RWPE2 (cell line): ENCODE measurements around the gene ANGEL2.

ENCODE experiments used
- ATAC-seq: fragments of 200-7000 bp; cut with Tn5 transposase; 3 replicates; pipeline ENCODE4 v1.9.1; 2021; ENCODE audit warnings: low read depth
- DNase-seq: peaks from one replicate; pipeline ENCODE4 v3.0.0-alpha.2; 2020; ENCODE audit warnings: low spot score
- H3K27ac ChIP-seq: fragments of 450-650 bp; 2 replicates; pipeline ENCODE4 v1.5.1; 2017; ENCODE audit warnings: mild to moderate bottlenecking; ENCODE audit not compliant: poor library complexity, severe bottlenecking
- H3K27me3 ChIP-seq: fragments of 250-450 bp; sonication (Bioruptor Pico); 2 replicates; pipeline ENCODE4 v1.5.1; 2021; ENCODE audit warnings: mild to moderate bottlenecking, moderate library complexity; ENCODE audit not compliant: insufficient read depth, poor library complexity, severe bottlenecking
- H3K36me3 ChIP-seq: fragments of 250-450 bp; sonication (Bioruptor Pico); 2 replicates; pipeline ENCODE4 v1.5.1; 2020; ENCODE audit warnings: low read depth, mild to moderate bottlenecking, moderate library complexity
- H3K4me1 ChIP-seq: fragments of 250-450 bp; sonication (Bioruptor Pico); 2 replicates; pipeline ENCODE4 v1.5.1; 2021; ENCODE audit warnings: mild to moderate bottlenecking, moderate library complexity; ENCODE audit not compliant: insufficient read depth, poor library complexity, severe bottlenecking
- H3K4me3 ChIP-seq: fragments of 250-450 bp; sonication (Bioruptor Pico); 2 replicates; pipeline ENCODE4 v1.5.1; 2021; ENCODE audit warnings: mild to moderate bottlenecking, moderate library complexity; ENCODE audit not compliant: severe bottlenecking
- H3K9me3 ChIP-seq: fragments of 250-450 bp; sonication (Bioruptor Pico); 2 replicates; pipeline ENCODE4 v1.5.1; 2021; ENCODE audit warnings: mild to moderate bottlenecking, moderate library complexity; ENCODE audit not compliant: severe bottlenecking
- TF ChIP-seq, protein P1 (sequence below): fragments of 450-650 bp; IDR thresholded peaks from one replicate; pipeline ENCODE4 v1.5.1; 2017; ENCODE audit warnings: mild to moderate bottlenecking, moderate library complexity; ENCODE audit not compliant: poor library complexity, severe bottlenecking

ANGEL2 gene

DNA sequence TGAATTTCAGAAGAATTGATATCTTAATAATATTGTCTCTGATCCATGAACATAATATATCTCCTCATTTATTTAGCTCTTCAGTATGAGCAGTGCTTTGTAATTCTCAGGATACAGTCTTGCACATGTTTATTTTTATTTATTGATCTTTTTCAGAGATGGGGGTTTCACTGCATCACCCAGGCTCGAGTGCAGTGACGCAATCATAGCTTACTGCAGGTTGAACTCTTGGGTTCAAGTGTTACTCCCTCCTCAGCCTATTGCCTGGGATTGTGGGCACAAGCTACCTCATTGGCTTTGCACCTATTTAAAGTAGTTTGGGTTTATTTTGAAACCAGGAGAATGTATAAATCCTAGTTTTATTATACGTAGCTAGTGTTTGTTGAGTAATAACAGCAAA, 40.1 kb upstream of the ANGEL2 start:
- no peaks in the 10 kb centered on the region for H3K9me3 ChIP-seq
- TF ChIP-seq, protein P1, sequence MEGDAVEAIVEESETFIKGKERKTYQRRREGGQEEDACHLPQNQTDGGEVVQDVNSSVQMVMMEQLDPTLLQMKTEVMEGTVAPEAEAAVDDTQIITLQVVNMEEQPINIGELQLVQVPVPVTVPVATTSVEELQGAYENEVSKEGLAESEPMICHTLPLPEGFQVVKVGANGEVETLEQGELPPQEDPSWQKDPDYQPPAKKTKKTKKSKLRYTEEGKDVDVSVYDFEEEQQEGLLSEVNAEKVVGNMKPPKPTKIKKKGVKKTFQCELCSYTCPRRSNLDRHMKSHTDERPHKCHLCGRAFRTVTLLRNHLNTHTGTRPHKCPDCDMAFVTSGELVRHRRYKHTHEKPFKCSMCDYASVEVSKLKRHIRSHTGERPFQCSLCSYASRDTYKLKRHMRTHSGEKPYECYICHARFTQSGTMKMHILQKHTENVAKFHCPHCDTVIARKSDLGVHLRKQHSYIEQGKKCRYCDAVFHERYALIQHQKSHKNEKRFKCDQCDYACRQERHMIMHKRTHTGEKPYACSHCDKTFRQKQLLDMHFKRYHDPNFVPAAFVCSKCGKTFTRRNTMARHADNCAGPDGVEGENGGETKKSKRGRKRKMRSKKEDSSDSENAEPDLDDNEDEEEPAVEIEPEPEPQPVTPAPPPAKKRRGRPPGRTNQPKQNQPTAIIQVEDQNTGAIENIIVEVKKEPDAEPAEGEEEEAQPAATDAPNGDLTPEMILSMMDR: no peak
- no peaks in the 10 kb centered on the region for H3K36me3 ChIP-seq
- no peaks in the 10 kb centered on the region for H3K4me1 ChIP-seq
- H3K27me3 ChIP-seq: no peaks in the 10 kb centered on the region
- H3K27ac ChIP-seq: no peak overlapping the region
- ATAC-seq: no peak
- no peak for DNase-seq
- H3K4me3 ChIP-seq: no peak overlapping the region

DNA sequence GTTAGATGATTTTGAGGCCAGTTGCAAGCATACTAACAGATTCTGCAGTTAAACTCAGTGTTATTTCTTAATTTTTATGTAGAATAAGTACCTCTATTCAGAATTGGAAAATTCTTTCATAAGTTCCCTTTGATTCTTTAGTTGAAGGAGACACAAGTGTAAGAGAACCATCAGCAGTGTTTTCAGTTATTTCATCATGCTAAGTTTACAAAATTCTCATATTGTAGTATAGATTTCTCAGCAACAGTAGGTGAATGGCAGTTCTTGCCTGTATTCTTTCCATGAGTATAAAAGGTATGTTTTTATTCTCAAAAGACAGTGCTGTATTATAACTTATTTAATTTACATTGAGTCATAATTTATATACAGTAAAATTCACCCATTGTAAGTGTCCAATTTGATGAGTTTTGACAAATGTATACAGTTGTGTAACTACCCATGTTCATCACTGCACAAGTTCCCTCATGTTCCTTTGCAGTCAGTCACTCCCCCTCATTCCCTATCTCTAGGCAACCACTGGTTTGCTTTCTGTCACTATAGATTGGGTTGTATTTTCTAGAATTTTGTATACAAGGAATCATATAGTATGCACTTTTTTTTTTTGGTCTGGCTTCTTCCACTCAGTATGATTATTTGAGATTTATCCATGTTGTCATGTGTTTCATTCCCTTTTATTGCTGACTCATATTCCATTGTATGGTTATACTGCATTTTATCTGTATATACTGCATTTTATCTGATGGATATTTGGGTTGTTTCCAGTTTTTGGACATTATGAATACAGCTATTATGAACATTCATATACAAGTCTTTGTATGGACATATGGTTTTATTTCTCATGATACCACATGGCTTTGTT, 39.3 kb upstream of the ANGEL2 start:
- H3K4me3 ChIP-seq: no peak overlapping the region
- DNase-seq (no peak), ATAC-seq (no peak)
- H3K27me3 ChIP-seq: no peaks in the 10 kb centered on the region
- H3K9me3 ChIP-seq: no peaks in the 10 kb centered on the region
- H3K4me1 ChIP-seq: no peaks in the 10 kb centered on the region
- H3K36me3 ChIP-seq: no peaks in the 10 kb centered on the region
- no peak overlapping the region for H3K27ac ChIP-seq
- TF ChIP-seq, protein P1: no peak

DNA sequence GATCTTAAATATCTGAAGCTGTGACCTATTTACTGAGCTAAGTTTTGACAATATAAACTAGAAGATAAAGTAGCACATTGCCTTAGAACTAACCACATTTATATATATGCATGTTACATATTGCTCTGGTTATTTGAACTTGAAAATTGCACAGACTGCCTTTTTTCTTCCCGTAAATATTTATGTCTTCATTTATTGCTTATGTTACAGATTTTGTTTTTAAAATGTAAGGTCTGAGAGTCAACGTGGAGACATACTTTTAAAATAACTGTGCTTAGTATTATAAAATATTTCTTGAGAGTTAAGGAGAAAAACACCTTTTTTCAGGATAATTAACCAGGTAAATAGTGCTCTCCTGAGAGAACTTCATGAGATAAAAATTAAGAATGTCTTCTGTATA, 38.5 kb upstream of the ANGEL2 start:
- H3K27ac ChIP-seq: no peak overlapping the region
- H3K9me3 ChIP-seq: no peaks in the 10 kb centered on the region
- DNase-seq (no peak), ATAC-seq (no peak)
- no peaks in the 10 kb centered on the region for H3K36me3 ChIP-seq
- H3K4me1 ChIP-seq: no peaks in the 10 kb centered on the region
- TF ChIP-seq, protein P1: no peak
- H3K27me3 ChIP-seq: no peaks in the 10 kb centered on the region
- no peak overlapping the region for H3K4me3 ChIP-seq

DNA sequence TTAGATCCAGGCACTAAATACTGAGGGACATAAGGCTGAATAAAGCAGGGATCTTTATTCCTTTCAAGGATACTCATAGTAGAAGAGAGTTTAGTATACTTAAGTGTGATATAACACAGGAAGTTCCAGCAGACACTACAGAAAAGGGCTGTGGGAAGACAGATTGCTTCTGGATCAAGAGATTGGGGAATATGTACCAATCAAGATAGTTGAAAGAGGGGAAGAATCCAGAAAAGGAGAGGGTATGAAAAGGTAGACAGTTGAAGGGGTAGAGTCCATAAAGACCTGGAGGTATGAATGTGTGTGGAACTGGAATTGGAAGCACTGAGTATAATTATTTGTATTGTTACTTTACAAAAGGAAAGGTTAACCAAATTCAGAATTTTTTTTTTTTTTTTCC, 37.8 kb upstream of the ANGEL2 start:
- H3K4me3 ChIP-seq: no peak overlapping the region
- no peaks in the 10 kb centered on the region for H3K27me3 ChIP-seq
- no peak for DNase-seq
- no peaks in the 10 kb centered on the region for H3K9me3 ChIP-seq
- TF ChIP-seq, protein P1: no peak
- no peaks in the 10 kb centered on the region for H3K4me1 ChIP-seq
- no peak overlapping the region for H3K27ac ChIP-seq
- H3K36me3 ChIP-seq: no peaks in the 10 kb centered on the region
- ATAC-seq: no peak

DNA sequence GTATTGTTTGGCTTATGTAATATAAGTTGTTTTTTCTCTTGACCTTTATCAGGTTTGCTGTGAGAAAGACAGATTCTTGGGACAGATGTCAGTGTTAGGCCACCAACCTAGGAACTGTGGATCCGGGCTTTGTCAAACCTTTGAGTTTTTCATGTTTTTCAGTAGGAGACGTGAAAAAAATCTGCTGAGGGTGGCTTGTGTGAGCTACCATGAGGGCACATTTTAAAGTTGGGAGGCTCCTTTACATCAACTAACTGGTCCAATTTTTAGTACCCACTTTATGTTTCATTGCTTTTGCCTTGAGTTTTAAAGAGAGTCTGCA, 36.2 kb upstream of the ANGEL2 start:
- no peaks in the 10 kb centered on the region for H3K9me3 ChIP-seq
- no peaks in the 10 kb centered on the region for H3K4me1 ChIP-seq
- H3K27me3 ChIP-seq: no peaks in the 10 kb centered on the region
- peak overlapping the region; percentile 59 for H3K4me3 ChIP-seq
- H3K27ac ChIP-seq: peak overlapping the region; percentile 32
- ATAC-seq (no peak), DNase-seq (no peak)
- TF ChIP-seq, protein P1: no peak
- H3K36me3 ChIP-seq: no peaks in the 10 kb centered on the region
